ENCODE data around the gene ANTXR2.

DNA sequence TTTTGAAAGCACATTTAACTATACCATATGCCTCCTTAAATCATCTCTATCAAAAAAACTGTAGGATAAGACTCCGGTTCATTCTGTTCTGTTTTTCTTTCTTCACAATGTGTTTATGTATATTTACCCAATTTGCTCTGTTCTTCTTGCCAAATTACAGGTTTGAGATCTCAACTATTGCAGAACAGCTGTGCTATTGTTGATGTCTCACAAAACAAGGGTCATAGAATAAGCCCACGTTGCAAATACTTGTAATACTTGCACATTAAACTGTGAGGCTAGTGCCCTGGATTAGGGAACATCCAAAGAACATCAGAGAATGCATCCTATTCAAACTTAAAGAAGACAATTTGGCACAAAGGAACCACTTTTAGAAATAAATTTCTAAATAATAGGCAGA is 45.4 kb downstream of the ANTXR2 start:
- no peak for TF ChIP-seq SIN3A (IDR thresholded peaks at IDR 0.05; ENCODE audit: borderline replicate concordance, insufficient read depth, low read length)
- TF ChIP-seq POLR2AphosphoS5 (IDR thresholded peaks at IDR 0.05; ENCODE audit: low read depth, low read length) = no peak

All from PFSK-1 (cell line).